ENCODE measurements around the gene WNT9A. TPM values are rescaled to one million over a fixed set of nuclear protein-coding genes. Genes with fewer than 3 reads are reported as not detected.

Gene WNT9A
- total RNA-seq, 6 donors from 2014 or later: 4.2 to 15.5 (median 10.9) TPM

DNA sequence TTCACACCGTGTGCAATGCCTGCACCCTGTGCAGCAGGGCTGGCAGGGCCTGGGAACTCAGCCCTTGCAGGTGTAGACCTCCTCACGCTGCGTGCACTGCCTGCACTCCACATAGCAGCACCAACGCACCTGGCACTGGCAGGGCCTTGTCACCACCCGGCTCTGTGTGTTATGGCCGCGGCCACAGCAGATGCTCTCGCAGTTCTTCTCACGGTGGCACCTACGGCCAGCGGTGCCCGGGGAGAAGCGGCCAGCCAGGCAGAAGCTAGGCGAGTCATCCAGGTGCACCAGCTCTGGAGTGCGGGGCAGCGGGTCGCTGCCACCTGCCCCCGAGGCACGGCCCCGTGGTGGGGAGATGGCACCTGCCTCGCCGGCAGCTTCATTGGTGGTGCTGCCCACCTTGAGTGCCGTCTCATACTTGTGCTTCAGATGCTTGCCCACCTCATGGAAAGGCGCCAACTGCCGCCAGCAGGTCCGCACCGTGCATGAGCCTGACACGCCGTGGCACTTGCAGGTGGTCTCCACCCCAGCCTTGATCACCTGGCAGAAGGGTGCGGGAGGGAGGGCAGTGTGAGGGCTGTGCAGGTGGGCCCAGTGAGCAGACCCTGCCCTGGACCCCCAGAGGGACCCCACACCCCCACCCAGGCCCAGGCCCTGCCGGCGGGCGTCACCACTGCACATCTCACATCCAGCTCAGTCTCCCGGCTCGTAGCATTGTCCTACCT is 26.1 kb downstream of the WNT9A start:
- Histone ChIP-seq H3K4me1 (peaks cover 0 to 5% (median 2%) of the 10 kb centered on the region in 4 donors), H3K27me3 (no peaks in the 10 kb centered on the region), H3K36me3 (peaks cover 0 to 8% (median 3%) of the 10 kb centered on the region in 4 donors), H3K9me3 (no peaks in the 10 kb centered on the region), H3K4me3 (no peak overlapping the region), H3K27ac (no peak overlapping the region)
- no peak for TF ChIP-seq POLR2A (IDR thresholded peaks at IDR 0.05)
- TF ChIP-seq, protein P1, sequence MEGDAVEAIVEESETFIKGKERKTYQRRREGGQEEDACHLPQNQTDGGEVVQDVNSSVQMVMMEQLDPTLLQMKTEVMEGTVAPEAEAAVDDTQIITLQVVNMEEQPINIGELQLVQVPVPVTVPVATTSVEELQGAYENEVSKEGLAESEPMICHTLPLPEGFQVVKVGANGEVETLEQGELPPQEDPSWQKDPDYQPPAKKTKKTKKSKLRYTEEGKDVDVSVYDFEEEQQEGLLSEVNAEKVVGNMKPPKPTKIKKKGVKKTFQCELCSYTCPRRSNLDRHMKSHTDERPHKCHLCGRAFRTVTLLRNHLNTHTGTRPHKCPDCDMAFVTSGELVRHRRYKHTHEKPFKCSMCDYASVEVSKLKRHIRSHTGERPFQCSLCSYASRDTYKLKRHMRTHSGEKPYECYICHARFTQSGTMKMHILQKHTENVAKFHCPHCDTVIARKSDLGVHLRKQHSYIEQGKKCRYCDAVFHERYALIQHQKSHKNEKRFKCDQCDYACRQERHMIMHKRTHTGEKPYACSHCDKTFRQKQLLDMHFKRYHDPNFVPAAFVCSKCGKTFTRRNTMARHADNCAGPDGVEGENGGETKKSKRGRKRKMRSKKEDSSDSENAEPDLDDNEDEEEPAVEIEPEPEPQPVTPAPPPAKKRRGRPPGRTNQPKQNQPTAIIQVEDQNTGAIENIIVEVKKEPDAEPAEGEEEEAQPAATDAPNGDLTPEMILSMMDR (IDR thresholded peaks at IDR 0.05): no peak
- TF ChIP-seq POLR2AphosphoS5 (IDR thresholded peaks at IDR 0.05): no peak
- no peak for TF ChIP-seq EP300 (IDR thresholded peaks at IDR 0.05)
- 94 to 96% methylated on average over 13 to 19 of the region's 35 CpGs for WGBS, 2 donors
- ATAC-seq (ENCODE audit: low FRiP score in 2 of 2) (no peak), DNase-seq (peak in 1 of 2 donors; percentile 84)

DNA sequence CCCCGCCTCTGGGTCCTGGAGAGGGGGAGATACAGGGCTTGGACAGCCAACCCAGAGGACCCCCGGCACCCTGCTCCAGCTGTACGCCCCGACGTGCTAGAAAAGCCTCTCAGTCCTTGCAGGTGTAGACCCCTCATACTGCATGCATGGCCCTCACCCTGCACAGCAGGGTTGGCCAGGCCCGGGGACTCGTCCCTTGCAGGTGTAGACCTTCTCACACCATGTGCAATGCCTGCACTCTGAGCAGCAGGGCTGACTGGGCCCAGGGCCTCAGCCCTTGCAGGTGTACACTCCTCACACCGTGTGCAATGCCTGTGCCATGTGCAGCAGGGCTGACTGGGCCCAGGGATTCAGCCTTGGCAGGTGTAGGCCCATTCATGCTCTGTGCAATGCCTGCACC is 26.8 kb downstream of the WNT9A start:
- H3K4me1 ChIP-seq: peaks cover 0 to 5% (median 2%) of the 10 kb centered on the region in 4 donors
- no peak for DNase-seq
- no peak overlapping the region for H3K27ac ChIP-seq
- TF ChIP-seq EP300 (IDR thresholded peaks at IDR 0.05) (no peak), POLR2AphosphoS5 (IDR thresholded peaks at IDR 0.05) (no peak), POLR2A (IDR thresholded peaks at IDR 0.05) (no peak)
- TF ChIP-seq, protein P1 (IDR thresholded peaks at IDR 0.05): no peak
- H3K4me3 ChIP-seq: no peak overlapping the region
- peaks cover 0 to 8% (median 3%) of the 10 kb centered on the region in 4 donors for H3K36me3 ChIP-seq
- H3K9me3 ChIP-seq: no peaks in the 10 kb centered on the region
- ATAC-seq (ENCODE audit: low FRiP score in 2 of 2): no peak
- 95 to 100% methylated on average over 2 to 7 of the region's 8 CpGs for WGBS, 2 donors
- H3K27me3 ChIP-seq: no peaks in the 10 kb centered on the region

DNA sequence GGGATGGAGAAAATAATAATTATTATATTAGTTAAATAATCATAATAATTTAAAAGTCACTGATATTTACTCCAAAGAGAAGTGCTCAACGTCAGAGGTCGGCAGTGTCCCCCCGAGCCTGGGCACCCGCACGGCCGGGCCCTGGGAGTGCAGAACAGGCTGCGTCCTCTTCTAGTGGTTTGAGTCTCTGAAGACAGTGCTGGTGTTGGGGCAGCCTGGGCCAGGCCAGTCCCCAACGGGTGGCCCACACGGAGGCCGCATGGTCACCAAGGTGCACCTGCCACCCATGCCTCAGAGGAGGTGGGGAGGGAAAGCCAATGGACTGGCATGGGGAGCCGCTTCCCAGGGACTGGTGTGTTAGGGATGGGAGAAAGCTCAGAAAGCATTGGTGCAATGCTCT is 27.3 kb downstream of the WNT9A start:
- TF ChIP-seq, protein P1 (IDR thresholded peaks at IDR 0.05): no peak
- no peak for ATAC-seq (ENCODE audit: low FRiP score in 2 of 2)
- peaks cover 0 to 8% (median 3%) of the 10 kb centered on the region in 4 donors for H3K36me3 ChIP-seq
- H3K27ac ChIP-seq: no peak overlapping the region
- DNase-seq: no peak
- WGBS, 2 donors: 94 to 97% methylated on average over 11 of the region's 11 CpGs
- H3K27me3 ChIP-seq: no peaks in the 10 kb centered on the region
- H3K4me3 ChIP-seq: no peak overlapping the region
- peaks cover 0 to 5% (median 2%) of the 10 kb centered on the region in 4 donors for H3K4me1 ChIP-seq
- no peaks in the 10 kb centered on the region for H3K9me3 ChIP-seq

DNA sequence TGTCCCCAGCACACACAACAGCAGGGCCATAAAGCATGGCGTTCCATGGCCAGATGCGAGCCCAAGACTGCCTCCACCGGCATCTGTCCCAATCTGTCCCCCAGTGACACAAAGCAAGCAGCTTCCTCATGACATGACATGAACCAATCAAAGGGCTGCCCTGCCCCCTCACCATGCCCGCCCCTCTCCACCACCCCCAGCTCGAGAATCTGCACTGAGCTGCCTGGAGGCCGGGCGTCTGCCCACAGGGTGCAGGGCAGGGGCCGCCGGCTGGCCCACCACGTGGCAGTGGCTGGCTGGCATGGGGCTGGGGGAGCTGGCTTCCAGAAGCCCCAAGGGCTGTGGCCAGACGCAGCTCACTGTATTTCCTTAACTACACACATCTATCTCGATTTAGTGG is 27.8 kb downstream of the WNT9A start:
- 53 to 58% methylated on average over 5 to 12 of the region's 12 CpGs for WGBS, 2 donors
- ATAC-seq (ENCODE audit: low FRiP score in 2 of 2) (no peak), DNase-seq (peak in 1 of 2 donors; percentile 64)

More for the DNA sequence above, 27.8 kb downstream of the WNT9A start:
- Histone ChIP-seq H3K27ac (no peak overlapping the region), H3K4me3 (no peak overlapping the region), H3K36me3 (peaks cover 0 to 8% (median 3%) of the 10 kb centered on the region in 4 donors), H3K27me3 (no peaks in the 10 kb centered on the region), H3K4me1 (peaks cover 0 to 5% (median 2%) of the 10 kb centered on the region in 4 donors), H3K9me3 (no peaks in the 10 kb centered on the region)
- TF ChIP-seq POLR2AphosphoS5 (IDR thresholded peaks at IDR 0.05) (no peak), EP300 (IDR thresholded peaks at IDR 0.05) (no peak), POLR2A (IDR thresholded peaks at IDR 0.05) (no peak)
- TF ChIP-seq, protein P1 (IDR thresholded peaks at IDR 0.05): no peak

Measured in upper lobe of left lung (tissue), 6 donors.